Measurements from ENCODE around the gene EHMT1. TPM values are rescaled to one million over a fixed set of nuclear protein-coding genes. Genes with fewer than 3 reads are reported as not detected.

Gene EHMT1
- total and polyA plus RNA-seq, 2 experiments from 2014 or later: 162 to 177 TPM

- peaks cover 58% of the 10 kb centered on the region for H3K4me1 Mint-ChIP-seq
- H3K36me3 ChIP-seq (ENCODE audit: insufficient read depth): no peaks in the 10 kb centered on the region
- TF ChIP-seq ETS1 (IDR thresholded peaks at IDR 0.05) (no peak), POLR2AphosphoS5 (IDR thresholded peaks at IDR 0.05; ENCODE audit: low read depth) (no peak), CTCF (conservative IDR thresholded peaks at IDR 0.05; ENCODE audit: low read depth in 2 of 2) (no peak), ZNF114 (CRISPR knock-in tag; IDR thresholded peaks at IDR 0.05) (no peak), REST (IDR thresholded peaks at IDR 0.05; ENCODE audit: unreplicated experiment) (no peak), ZNF462 (CRISPR knock-in tag; IDR thresholded peaks at IDR 0.05) (no peak), STAT1 (IDR thresholded peaks at IDR 0.05; ENCODE audit: unreplicated experiment) (no peak), ZNF331 (CRISPR knock-in tag; IDR thresholded peaks at IDR 0.05; ENCODE audit: low read depth) (no peak)
- no peak overlapping the region for H3K4me2 ChIP-seq
- H3K27ac Mint-ChIP-seq: peak overlapping the region; percentile 57
- H3K27me3 Mint-ChIP-seq (ENCODE audit: insufficient read depth, low read depth, poor library complexity): peaks cover 4% of the 10 kb centered on the region
- H4K20me1 ChIP-seq (replicated peaks; ENCODE audit: insufficient read depth): peaks cover 35% of the 10 kb centered on the region
- no peak overlapping the region for H3K27ac ChIP-seq (ENCODE audit: low read depth)
- no peak overlapping the region for H2AFZ ChIP-seq
- H3K4me3 Mint-ChIP-seq: no peak overlapping the region; the same call in 2 of the 3 replicates
- H3K9me3 Mint-ChIP-seq: peaks cover 8% of the 10 kb centered on the region
- H3K4me3 ChIP-seq: no peak overlapping the region
- H3K27me3 ChIP-seq (ENCODE audit: insufficient read depth): no peaks in the 10 kb centered on the region
- peaks cover 88% of the 10 kb centered on the region for H3K79me2 ChIP-seq (replicated peaks; ENCODE audit: insufficient read depth)
- peaks cover 12% of the 10 kb centered on the region for H3K36me3 Mint-ChIP-seq (ENCODE audit: low read depth)
- no peak for ATAC-seq
- H3K4me1 ChIP-seq (ENCODE audit: insufficient read depth): peaks cover 51% of the 10 kb centered on the region
- H3F3A ChIP-seq (replicated peaks; ENCODE audit: low read depth): peaks cover 8% of the 10 kb centered on the region; the same call in 1 of the 2 replicates
- DNase-seq (ENCODE audit: low spot score): no peak
- no peaks in the 10 kb centered on the region for H3K9me2 ChIP-seq (ENCODE audit: insufficient read depth)
These were observed 77.5 kb downstream of the EHMT1 start for GRCh38 chr9:137696136-137696925.
